ENCODE measurements around the gene DRGX.

DNA sequence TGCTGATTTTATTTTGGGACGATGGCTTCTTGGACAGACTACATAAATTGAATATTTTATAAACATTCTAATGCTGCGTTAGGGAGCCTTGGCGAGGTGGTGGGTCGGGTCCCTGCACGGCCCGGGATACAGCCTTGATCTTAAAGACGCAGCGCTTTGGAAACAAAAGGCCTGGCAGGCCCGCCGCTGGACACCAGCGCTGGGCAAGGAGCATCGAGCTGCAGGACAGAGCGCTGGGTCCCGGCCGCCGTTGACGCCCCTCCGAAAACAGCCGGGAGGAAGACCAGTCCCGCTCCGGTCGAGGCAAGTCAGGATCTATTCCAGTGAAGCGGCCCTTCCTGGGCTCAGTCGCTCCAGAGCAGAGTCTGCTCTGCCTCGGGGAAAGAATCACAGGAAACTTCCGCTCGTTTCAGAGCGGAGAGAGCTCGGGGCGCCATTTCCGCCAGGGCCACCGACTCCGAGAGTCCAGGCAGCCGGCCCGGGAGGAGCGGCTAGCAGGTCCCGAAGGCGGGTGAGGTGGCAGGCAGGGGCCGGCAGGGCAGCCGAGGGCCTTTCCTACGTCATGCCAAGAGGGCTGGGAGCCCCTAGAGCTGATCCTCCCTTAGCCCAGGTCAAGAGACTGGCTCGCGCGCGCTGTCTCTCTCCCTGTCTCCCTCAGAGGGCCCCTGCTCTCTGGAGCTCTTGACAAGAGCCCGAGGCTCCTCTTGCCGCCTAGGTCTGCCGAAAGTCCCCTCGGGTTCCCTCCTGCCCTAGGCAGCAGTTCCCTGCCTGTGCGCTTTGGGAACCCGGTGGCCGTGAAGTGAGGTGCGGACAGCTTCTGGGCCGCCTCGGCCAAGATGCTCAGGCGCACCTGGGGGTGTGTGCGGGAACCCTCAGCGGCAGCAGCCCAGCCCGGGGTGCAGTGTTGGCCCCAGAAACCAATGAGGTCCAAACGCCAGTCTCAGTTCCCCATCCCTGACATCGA is 1.4 kb upstream of the DRGX start:
- no peak for TF ChIP-seq POLR2A (IDR thresholded peaks at IDR 0.05)
- no peak for TF ChIP-seq CTCF (IDR thresholded peaks at IDR 0.05)

Data from tibial nerve (tissue), 3 donors.